ENCODE measurements around the gene SMIM29.
A peak's percentile ranks its signal among the peaks of the same experiment; 100 is the strongest.
"Not testable (repeated sequence)": the region's sequence is repeated elsewhere in the genome, so short reads cannot be mapped to it uniquely, and the experiment has no call there.

The SMIM29 gene

GRCh38 chr6:34259529-34260069 lies 10.8 kb upstream of the SMIM29 start:
- no peak overlapping the region for H3K27ac ChIP-seq
- H3K4me3 ChIP-seq (ENCODE audit: low read depth, low read length), result no peak overlapping the region
- no peaks in the 10 kb centered on the region for H3K36me3 ChIP-seq (replicated peaks)
- no peak for DNase-seq
- H3K27me3 ChIP-seq (replicated peaks), result no peaks in the 10 kb centered on the region
- in situ Hi-C loops (cut with HindIII; ENCODE audit: low pct_ligation_motif_present, low sequenced_read_pairs), result no loop called here
- no peak for TF ChIP-seq CTCF (IDR thresholded peaks at IDR 0.05; ENCODE audit: low read depth, low read length, missing control alignments)

- H3K4me3 ChIP-seq (ENCODE audit: low read depth, low read length); in situ Hi-C loops (cut with HindIII; ENCODE audit: low pct_ligation_motif_present, low sequenced_read_pairs); H3K36me3 ChIP-seq (replicated peaks); DNase-seq; H3K27ac ChIP-seq; H3K27me3 ChIP-seq (replicated peaks): not testable (repeated sequence)
Measured at GRCh38 chr6:34252395-34252794, 3.6 kb upstream of the SMIM29 start.

GRCh38 chr6:34249469-34250261 lies 859 bp upstream of the SMIM29 start:
- H3K36me3 ChIP-seq (replicated peaks), result peaks cover 4% of the 10 kb centered on the region
- no peak for DNase-seq
- peak overlapping the region; percentile 92 for H3K4me3 ChIP-seq (ENCODE audit: low read depth, low read length)
- H3K27ac ChIP-seq, result peak overlapping the region; percentile 46
- H3K27me3 ChIP-seq (replicated peaks), result no peaks in the 10 kb centered on the region
- in situ Hi-C loops (cut with HindIII; ENCODE audit: low pct_ligation_motif_present, low sequenced_read_pairs), result no loop called here
- TF ChIP-seq CTCF (IDR thresholded peaks at IDR 0.05; ENCODE audit: low read depth, low read length, missing control alignments), result no peak

GRCh38 chr6:34248198-34248726 lies 544 bp downstream of the SMIM29 start:
- in situ Hi-C loops (cut with HindIII; ENCODE audit: low pct_ligation_motif_present, low sequenced_read_pairs), result no loop called here
- no peak for DNase-seq
- Histone ChIP-seq H3K36me3 (replicated peaks) (peaks cover 9% of the 10 kb centered on the region), H3K4me3 (ENCODE audit: low read depth, low read length) (peak overlapping the region; percentile 92), H3K27ac (peak overlapping the region; percentile 68), H3K27me3 (replicated peaks) (no peaks in the 10 kb centered on the region)
- TF ChIP-seq CTCF (IDR thresholded peaks at IDR 0.05; ENCODE audit: low read depth, low read length, missing control alignments), result no peak

GRCh38 chr6:34247481-34248197 lies 1.2 kb downstream of the SMIM29 start:
- TF ChIP-seq CTCF (IDR thresholded peaks at IDR 0.05; ENCODE audit: low read depth, low read length, missing control alignments), result no peak

More at GRCh38 chr6:34247481-34248197, 1.2 kb downstream of the SMIM29 start:
- H3K27me3 ChIP-seq (replicated peaks), result no peaks in the 10 kb centered on the region
- H3K36me3 ChIP-seq (replicated peaks), result peaks cover 13% of the 10 kb centered on the region
- no peak for DNase-seq
- in situ Hi-C loops (cut with HindIII; ENCODE audit: low pct_ligation_motif_present, low sequenced_read_pairs), result no loop called here
- no peak overlapping the region for H3K27ac ChIP-seq
- H3K4me3 ChIP-seq (ENCODE audit: low read depth, low read length), result peak overlapping the region; percentile 92

Data from brain microvascular endothelial cell (primary cell).